ENCODE results near the gene LRP5. TPM values are rescaled to one million over a fixed set of nuclear protein-coding genes. Genes with fewer than 3 reads are reported as not detected.

The LRP5 gene
- total RNA-seq, 1 donor from 2014 or later: 54.7 TPM

- peak overlapping the region; percentile 92 for H3K27ac ChIP-seq (replicated peaks)
- H3K4me3 ChIP-seq: no peak overlapping the region
- TF ChIP-seq, protein P1, sequence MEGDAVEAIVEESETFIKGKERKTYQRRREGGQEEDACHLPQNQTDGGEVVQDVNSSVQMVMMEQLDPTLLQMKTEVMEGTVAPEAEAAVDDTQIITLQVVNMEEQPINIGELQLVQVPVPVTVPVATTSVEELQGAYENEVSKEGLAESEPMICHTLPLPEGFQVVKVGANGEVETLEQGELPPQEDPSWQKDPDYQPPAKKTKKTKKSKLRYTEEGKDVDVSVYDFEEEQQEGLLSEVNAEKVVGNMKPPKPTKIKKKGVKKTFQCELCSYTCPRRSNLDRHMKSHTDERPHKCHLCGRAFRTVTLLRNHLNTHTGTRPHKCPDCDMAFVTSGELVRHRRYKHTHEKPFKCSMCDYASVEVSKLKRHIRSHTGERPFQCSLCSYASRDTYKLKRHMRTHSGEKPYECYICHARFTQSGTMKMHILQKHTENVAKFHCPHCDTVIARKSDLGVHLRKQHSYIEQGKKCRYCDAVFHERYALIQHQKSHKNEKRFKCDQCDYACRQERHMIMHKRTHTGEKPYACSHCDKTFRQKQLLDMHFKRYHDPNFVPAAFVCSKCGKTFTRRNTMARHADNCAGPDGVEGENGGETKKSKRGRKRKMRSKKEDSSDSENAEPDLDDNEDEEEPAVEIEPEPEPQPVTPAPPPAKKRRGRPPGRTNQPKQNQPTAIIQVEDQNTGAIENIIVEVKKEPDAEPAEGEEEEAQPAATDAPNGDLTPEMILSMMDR (IDR thresholded peaks at IDR 0.05; ENCODE audit: borderline replicate concordance): no peak
- peaks cover 14% of the 10 kb centered on the region for H3K36me3 ChIP-seq
- intact Hi-C loops (cut with micrococcal nuclease): no loop called here
- DNase-seq: no peak
- no peaks in the 10 kb centered on the region for H3K27me3 ChIP-seq (ENCODE audit: low read depth)
- peaks cover 81% of the 10 kb centered on the region for H3K4me1 ChIP-seq
- no peaks in the 10 kb centered on the region for H3K9me3 ChIP-seq (replicated peaks)
These were observed 41.3 kb downstream of the LRP5 start for GRCh38 chr11:68353669-68354068.

- TF ChIP-seq, protein P1 (IDR thresholded peaks at IDR 0.05; ENCODE audit: borderline replicate concordance): no peak
- Histone ChIP-seq H3K4me1 (peaks cover 77% of the 10 kb centered on the region), H3K27me3 (ENCODE audit: low read depth) (no peaks in the 10 kb centered on the region), H3K36me3 (peaks cover 18% of the 10 kb centered on the region), H3K4me3 (no peak overlapping the region), H3K27ac (replicated peaks) (peak overlapping the region; percentile 92), H3K9me3 (replicated peaks) (no peaks in the 10 kb centered on the region)
- peak; percentile 87 for DNase-seq
- intact Hi-C loops (cut with micrococcal nuclease): no loop called here
These were observed 41.9 kb downstream of the LRP5 start for GRCh38 chr11:68354148-68354872.

- DNase-seq: no peak
- TF ChIP-seq, protein P1 (IDR thresholded peaks at IDR 0.05; ENCODE audit: borderline replicate concordance): no peak
- intact Hi-C loops (cut with micrococcal nuclease): no loop called here
- no peaks in the 10 kb centered on the region for H3K27me3 ChIP-seq (ENCODE audit: low read depth)
- peak overlapping the region; percentile 92 for H3K27ac ChIP-seq (replicated peaks)
- H3K36me3 ChIP-seq: peaks cover 29% of the 10 kb centered on the region
- H3K4me3 ChIP-seq: no peak overlapping the region
- H3K9me3 ChIP-seq (replicated peaks): no peaks in the 10 kb centered on the region
- peaks cover 65% of the 10 kb centered on the region for H3K4me1 ChIP-seq
These were observed 43.1 kb downstream of the LRP5 start for GRCh38 chr11:68355471-68355870.

DNA sequence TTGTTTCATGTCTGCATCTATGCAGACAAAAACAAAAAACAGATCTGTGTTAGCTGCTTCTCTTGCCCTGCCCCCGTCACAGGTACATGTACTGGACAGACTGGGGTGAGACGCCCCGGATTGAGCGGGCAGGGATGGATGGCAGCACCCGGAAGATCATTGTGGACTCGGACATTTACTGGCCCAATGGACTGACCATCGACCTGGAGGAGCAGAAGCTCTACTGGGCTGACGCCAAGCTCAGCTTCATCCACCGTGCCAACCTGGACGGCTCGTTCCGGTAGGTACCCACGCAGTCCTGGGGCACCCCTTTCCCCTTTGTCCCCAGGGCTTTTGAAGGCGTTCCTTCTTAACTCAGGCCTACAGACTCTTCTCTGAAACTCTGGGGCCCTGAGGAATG lies 45.2 kb downstream of the LRP5 start:
- TF ChIP-seq, protein P1 (IDR thresholded peaks at IDR 0.05; ENCODE audit: borderline replicate concordance): no peak
- H3K9me3 ChIP-seq (replicated peaks): no peaks in the 10 kb centered on the region
- H3K36me3 ChIP-seq: peaks cover 42% of the 10 kb centered on the region
- no peaks in the 10 kb centered on the region for H3K27me3 ChIP-seq (ENCODE audit: low read depth)
- intact Hi-C loops (cut with micrococcal nuclease): no loop called here
- H3K4me1 ChIP-seq: peaks cover 46% of the 10 kb centered on the region
- H3K4me3 ChIP-seq: no peak overlapping the region
- no peak for DNase-seq
- peak overlapping the region; percentile 46 for H3K27ac ChIP-seq (replicated peaks)

DNA sequence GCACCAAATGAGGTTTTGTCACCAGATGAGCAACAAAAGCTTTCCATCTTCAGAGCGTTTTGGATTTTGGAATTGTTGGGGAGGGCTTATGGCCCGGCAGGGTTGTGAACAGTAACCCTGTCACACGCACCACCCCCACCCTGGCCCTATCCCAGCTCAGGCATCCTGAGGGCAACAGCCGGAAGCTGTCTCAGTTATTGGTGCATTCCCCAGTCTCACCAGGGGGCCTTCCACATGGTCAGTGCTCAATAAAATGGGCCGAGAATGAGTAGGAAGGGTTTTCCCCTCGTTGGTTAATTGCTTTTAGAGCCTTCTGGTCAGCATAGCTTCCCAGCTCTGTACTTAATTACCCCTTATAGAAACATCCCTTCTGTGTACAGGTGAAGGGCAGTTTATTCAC lies 46.0 kb downstream of the LRP5 start:
- Histone ChIP-seq H3K9me3 (replicated peaks) (no peaks in the 10 kb centered on the region), H3K27ac (replicated peaks) (peak overlapping the region; percentile 46), H3K27me3 (ENCODE audit: low read depth) (no peaks in the 10 kb centered on the region), H3K4me3 (no peak overlapping the region), H3K4me1 (peaks cover 38% of the 10 kb centered on the region), H3K36me3 (peaks cover 45% of the 10 kb centered on the region)
- intact Hi-C loops (cut with micrococcal nuclease): no loop called here
- TF ChIP-seq, protein P1 (IDR thresholded peaks at IDR 0.05; ENCODE audit: borderline replicate concordance): no peak
- no peak for DNase-seq

All from left ventricle myocardium inferior (tissue), 1 donor.